ENCODE results near the gene AK3. TPM values are rescaled to one million over a fixed set of nuclear protein-coding genes. Genes with fewer than 3 reads are reported as not detected.
"Not testable (repeated sequence)": the region's sequence is repeated elsewhere in the genome, so short reads cannot be mapped to it uniquely, and the experiment has no call there.

Gene AK3
- total and polyA plus RNA-seq, 10 of the 15 experiments (the other 5 are each of a cell fraction or from before 2014, with no cell fraction given) = 14.2 to 86.6 (median 43.9) TPM

- no peak for TF ChIP-seq ETV6 (conservative IDR thresholded peaks at IDR 0.05 in 1 of 2, IDR thresholded peaks at IDR 0.05 in 1 of 2; ENCODE audit: borderline replicate concordance in 1 of 2, low read depth in 1 of 2)
- TF ChIP-seq NR2F1 (conservative IDR thresholded peaks at IDR 0.05) = no peak
- no peak for TF ChIP-seq MTA2 (IDR thresholded peaks at IDR 0.05; ENCODE audit: low read depth)
- no peak for TF ChIP-seq MEF2B (IDR thresholded peaks at IDR 0.05; ENCODE audit: partially characterized antibody, poor library complexity, severe bottlenecking)
- no peak for TF ChIP-seq POLR2A (IDR thresholded peaks at IDR 0.05; ENCODE audit: low read depth, low read length)
- TF ChIP-seq CHD1 (IDR thresholded peaks at IDR 0.05; ENCODE audit: low read depth, low read length) = no peak
- TF ChIP-seq ATF3 (IDR thresholded peaks at IDR 0.05; ENCODE audit: borderline replicate concordance, extremely low read depth, low read depth, low read length) = no peak
- TF ChIP-seq E4F1 (IDR thresholded peaks at IDR 0.05; ENCODE audit: borderline replicate concordance, partially characterized antibody) = no peak
- no peak for TF ChIP-seq BCLAF1 (IDR thresholded peaks at IDR 0.05)
- TF ChIP-seq SMARCA5 (IDR thresholded peaks at IDR 0.05) = no peak
- no peak for TF ChIP-seq EZH2 (IDR thresholded peaks at IDR 0.05; ENCODE audit: borderline replicate concordance, control insufficient read depth, low read depth, low read length)
- TF ChIP-seq SMC3 (IDR thresholded peaks at IDR 0.05; ENCODE audit: borderline replicate concordance, low read length) = no peak
These were observed 79.8 kb downstream of the AK3 start (continued) for GRCh38 chr9:4661165-4661564.

- DNase-seq (ENCODE audit: low read depth, low spot score); ATAC-seq; BruUV-seq (replicated peaks); POLR2A ChIA-PET; H3K36me3 ChIP-seq (ENCODE audit: control insufficient read depth in 2 of 2, insufficient read depth in 2 of 2, low read length in 1 of 2); FAIRE-seq; H3K79me2 ChIP-seq (ENCODE audit: control insufficient read depth, insufficient read depth, low read length); H3K27ac ChIP-seq (ENCODE audit: control insufficient read depth, insufficient read depth); H4K20me1 ChIP-seq (ENCODE audit: control insufficient read depth, insufficient read depth); H3K4me2 ChIP-seq (ENCODE audit: control insufficient read depth, insufficient read depth); H2AFZ ChIP-seq (ENCODE audit: control insufficient read depth, low read depth, low read length); H3K9me3 ChIP-seq (replicated peaks; ENCODE audit: control insufficient read depth, insufficient read depth, low read length); in situ Hi-C loops (cut with MboI); H3K9ac ChIP-seq (ENCODE audit: control insufficient read depth, insufficient read depth, low read length); RAD21 ChIA-PET (ENCODE audit: unreplicated experiment); H3K4me3 ChIP-seq; H3K27me3 ChIP-seq (replicated peaks in 1 of 2; ENCODE audit: control insufficient read depth in 2 of 2, insufficient read depth in 2 of 2, low read length in 1 of 2): not testable (repeated sequence)
- peaks cover 21% of the 10 kb centered on the region for H3K4me1 ChIP-seq (ENCODE audit: control insufficient read depth, insufficient read depth, low read length)
- WGBS (ENCODE audit: insufficient coverage, insufficient replicate concordance, low lambda C conversion rate, missing lambda C conversion rate) = 100% methylated on average over 4 of the region's 5 CpGs
- ChIA-PET CTCF (interaction anchor here (0.6 to 1.0 kb wide), 2 partner anchors 16 to 834 kb away, joined by 3 read pairs; no protein-coding TSS in a partner anchor), SMC1A (ENCODE audit: uncharacterized antibody, unreplicated experiment) (interaction anchor here (1.6 to 2.1 kb wide), 3 partner anchors 24 to 79 kb away, joined by 4 to 5 read pairs (median 4); no protein-coding TSS in a partner anchor)
- intact Hi-C loops (cut with micrococcal nuclease; ENCODE audit: unreplicated experiment) = loop anchor here (10.0 kb wide), 1 partner anchor 784 kb away; no protein-coding TSS in a partner anchor
These were observed 80.3 kb downstream of the AK3 start for GRCh38 chr9:4660665-4661064.
